B cell (primary cell): Measurements from ENCODE around the gene LZTFL1. TPM values are rescaled to one million over a fixed set of nuclear protein-coding genes. Genes with fewer than 3 reads are reported as not detected.
A peak's percentile ranks its signal among the peaks of the same experiment; 100 is the strongest.

Experiments
- ATAC-seq: fragments of 200-7000 bp; cut with Tn5 transposase; one replicate; pipeline ENCODE4 v1.10.0; 2021; ENCODE audit warnings: low read depth, mild to moderate bottlenecking, moderate number of reproducible peaks, moderate library complexity
- CTCF ChIA-PET: fragments of 350-600 bp; sonication (Branson Sonifier 250); formaldehyde crosslinking; loops from one replicate; lab custom pipeline; 2021; ENCODE audit warnings: antibody characterized with exemption, inconsistent platforms; lab: Charles Lee
- POLR2A ChIA-PET: fragments of 350-600 bp; sonication (Branson Sonifier 250); formaldehyde crosslinking; loops from one replicate; lab custom pipeline; 2021; ENCODE audit warnings: antibody characterized with exemption; lab: Charles Lee
- DNase-seq: peaks from one replicate; pipeline ENCODE4 v3.0.0; 2013
- H2AFZ ChIP-seq: 2 replicates; pipeline ENCODE4 v1.6.1; 2012; ENCODE audit warnings: mild to moderate bottlenecking, low read depth, low read length; ENCODE audit not compliant: insufficient read depth, poor library complexity, severe bottlenecking
- H3K27ac ChIP-seq, 2 donors: 1 replicate in 1 of 2; 2 replicates in 1 of 2; pipeline ENCODE4 v1.5.1; 2012 to 2013; ENCODE audit warnings: low read length in 2 of 2, mild to moderate bottlenecking in 2 of 2, moderate library complexity in 1 of 2
- H3K27me3 ChIP-seq, 4 experiments: fragments of 200-600 bp in 1 of 4; sonication (generic) in 1 of 4; replicated peaks in 1 of 4; 1 replicate in 2 of 4; 2 replicates in 2 of 4; pipeline versions ENCODE4 v1.6.1 to v1.7.0; 2013 to 2016; ENCODE audit warnings: low read length in 3 of 4, mild to moderate bottlenecking in 2 of 4, mixed read lengths in 1 of 4, moderate library complexity in 1 of 4; ENCODE audit not compliant: insufficient read depth in 4 of 4, control insufficient read depth in 3 of 4; ENCODE audit errors: control extremely low read depth in 1 of 4
- H3K36me3 ChIP-seq, 2 experiments: replicated peaks in 1 of 2; 1 replicate in 1 of 2; 2 replicates in 1 of 2; pipeline versions ENCODE4 v1.6.1 to v1.7.1; 2013; ENCODE audit warnings: low read length in 1 of 2; ENCODE audit not compliant: insufficient read depth in 2 of 2, control insufficient read depth in 1 of 2; ENCODE audit errors: control extremely low read depth in 1 of 2, extremely low read depth in 1 of 2
- H3K4me1 ChIP-seq, 2 donors: fragments of 200-600 bp in 1 of 2; sonication (generic) in 1 of 2; 1 replicate in 1 of 2; 2 replicates in 1 of 2; pipeline versions ENCODE4 v1.5.1 to v1.6.1; 2013 to 2017; ENCODE audit warnings: low read length in 2 of 2; ENCODE audit not compliant: control insufficient read depth in 2 of 2, insufficient read depth in 2 of 2
- H3K4me2 ChIP-seq: replicated peaks from 2 replicates; pipeline ENCODE3; 2012; ENCODE audit warnings: mild to moderate bottlenecking, low read depth, low read length; ENCODE audit not compliant: poor library complexity, severe bottlenecking
- H3K4me3 ChIP-seq, 5 experiments: fragments of 200-600 bp in 1 of 5; sonication (generic) in 1 of 5; 1 replicate in 3 of 5; 2 replicates in 2 of 5; pipeline versions ENCODE4 v1.5.1 to v1.7.0; 2011 to 2016; ENCODE audit warnings: low read length in 4 of 5, mild to moderate bottlenecking in 4 of 5, low read depth in 2 of 5, control low read depth in 1 of 5, moderate library complexity in 1 of 5; ENCODE audit not compliant: insufficient read depth in 1 of 5; ENCODE audit errors: control extremely low read depth in 1 of 5, extremely low read depth in 1 of 5
- H3K79me2 ChIP-seq: fragments of 200-600 bp; sonication (generic); one replicate; pipeline ENCODE4 v1.6.0; 2016; ENCODE audit warnings: low read length; ENCODE audit not compliant: control insufficient read depth, insufficient read depth
- H3K9ac ChIP-seq: fragments of 200-600 bp; sonication (generic); 2 replicates; pipeline ENCODE4 v1.6.1; 2017; ENCODE audit warnings: mild to moderate bottlenecking, low read length, moderate library complexity
- H3K9me3 ChIP-seq, 3 donors: one replicate each; pipeline versions ENCODE4 v1.6.1 to v1.7.1; 2013; ENCODE audit warnings: low read length in 2 of 3; ENCODE audit not compliant: control insufficient read depth in 2 of 3, insufficient read depth in 1 of 3; ENCODE audit errors: control extremely low read depth in 1 of 3
- H4K20me1 ChIP-seq: 2 replicates; pipeline ENCODE4 v1.6.0; 2012; ENCODE audit warnings: mild to moderate bottlenecking, low read length; ENCODE audit not compliant: insufficient read depth, control insufficient read depth, poor library complexity, severe bottlenecking
- H3K27ac Mint-ChIP-seq: one replicate; pipeline ENCODE4 v1.8.0; 2021; ENCODE audit warnings: mixed read lengths
- H3K27me3 Mint-ChIP-seq: one replicate; pipeline ENCODE4 v1.8.0; 2021; ENCODE audit warnings: mixed read lengths
- H3K4me1 Mint-ChIP-seq: one replicate; pipeline ENCODE4 v1.8.0; 2021; ENCODE audit warnings: mixed read lengths
- H3K4me3 Mint-ChIP-seq: one replicate; pipeline ENCODE4 v1.8.0; 2021; ENCODE audit warnings: mixed read lengths
- H3K9me3 Mint-ChIP-seq: one replicate; pipeline ENCODE4 v1.8.0; 2022; ENCODE audit warnings: mixed read lengths; ENCODE audit not compliant: insufficient read depth
- CTCF ChIP-seq: fragments of 200-600 bp; IDR thresholded peaks from one replicate; pipeline ENCODE4 v1.8.0; 2022; ENCODE audit warnings: antibody characterized with exemption, mild to moderate bottlenecking
- EZH2 ChIP-seq: IDR thresholded peaks from 2 replicates; pipeline ENCODE4 v1.6.1; 2012; ENCODE audit warnings: borderline replicate concordance, low read depth, mild to moderate bottlenecking, moderate library complexity, low read length; ENCODE audit not compliant: insufficient read depth, poor library complexity, severe bottlenecking
- WGBS: methylation state at CpG from one replicate; pipeline ENCODE4 v1.1.5; 2013; ENCODE audit warnings: missing lambda C conversion rate; ENCODE audit not compliant: insufficient coverage; 5-methylcytosine and 5-hydroxymethylcytosine counted together
- intact Hi-C: fragments of 100-400 bp; cut with micrococcal nuclease; formaldehyde crosslinking; loops from one replicate; pipeline ENCODE4 v1.10.0; 2022
- polyA plus RNA-seq: library from polyadenylated mRNA; depleted of rRNA; stranded (reverse); fragments of >200 nt; gene quantifications from 2 replicates; pipeline ENCODE4 v1.2.3, GENCODE V29; 2012
- total RNA-seq, 2 donors: library from RNA; stranded (reverse); fragments of 120-200 nt in 1 of 2; gene quantifications; 1 replicate in 1 of 2; 2 replicates in 1 of 2; pipeline versions ENCODE4 v1.2.3 to v1.2.4, GENCODE V29; 2013 to 2022

The LZTFL1 gene
- total and polyA plus RNA-seq, 2 donors (not counting 1 experiment from before 2014, with no cell fraction given) = 16.5 to 17.8 TPM

- ChIA-PET CTCF (no interaction called here), POLR2A (no interaction called here)
- Histone ChIP-seq H3K4me2 (no peak within 1 kb of the TSS), H3K36me3 (no peaks in the 10 kb centered on the region), H2AFZ (no peak within 1 kb of the TSS), H3K9me3 (no peaks in the 10 kb centered on the region), H3K4me1 (peaks cover 28 to 37% of the 10 kb centered on the region in 2 donors), H3K27ac (no peak within 1 kb of the TSS), H4K20me1 (no peaks in the 10 kb centered on the region), H3K9ac (no peak within 1 kb of the TSS), H3K79me2 (no peaks in the 10 kb centered on the region), H3K27me3 (no peaks in the 10 kb centered on the region), H3K4me3 (no peak within 1 kb of the TSS)
- H3K4me3 Mint-ChIP-seq = no peak within 1 kb of the TSS
- peaks cover 4% of the 10 kb centered on the region for H3K27me3 Mint-ChIP-seq
- intact Hi-C loops = no loop called here
- 89% methylated on average over 8 of the region's 9 CpGs for WGBS
- peak within 1 kb of the TSS; percentile 0 for H3K27ac Mint-ChIP-seq
- H3K4me1 Mint-ChIP-seq = peaks cover 37% of the 10 kb centered on the region
- no peaks in the 10 kb centered on the region for H3K9me3 Mint-ChIP-seq
- ATAC-seq (no peak), DNase-seq (no peak)
- no peak for TF ChIP-seq EZH2
- TF ChIP-seq CTCF = no peak
These were observed 44.2 kb upstream of the LZTFL1 start, which contains the start of gene CCR9 for GRCh38 chr3:45885979-45886705. TSS of gene CCR9 (plus strand) at chr3:45886543. CDS start at chr3:45894934, 8,391 bp downstream.
